Measurements from ENCODE around the gene LOXL3. TPM values are rescaled to one million over a fixed set of nuclear protein-coding genes. Genes with fewer than 3 reads are reported as not detected.

Gene LOXL3
- total RNA-seq, 1 experiment from 2014 or later, result 4.1 TPM

GRCh38 chr2:74512744-74513604, 40.8 kb downstream of the LOXL3 start:
- no peaks in the 10 kb centered on the region for H3K9me2 ChIP-seq (ENCODE audit: insufficient read depth)
- H2AFZ ChIP-seq (ENCODE audit: low read depth, low read length, poor library complexity, severe bottlenecking), result no peak overlapping the region
- peaks cover 6 to 9% of the 10 kb centered on the region in 2 experiments; a peak in 3 of 4 replicates for H3K4me1 ChIP-seq (ENCODE audit: control insufficient read depth in 1 of 2, insufficient read depth in 2 of 2, low read length in 2 of 2)
- H3K79me2 ChIP-seq (ENCODE audit: insufficient read depth, low read length), result no peaks in the 10 kb centered on the region
- no TSS peak for BruUV-seq (replicated peaks)
- H3K27ac ChIP-seq (ENCODE audit: low read depth, low read length), result no peak overlapping the region
- no peaks in the 10 kb centered on the region for H3K36me3 ChIP-seq (ENCODE audit: control insufficient read depth in 1 of 2, insufficient read depth in 2 of 2, low read length in 2 of 2)
- no peak overlapping the region for H3K4me3 ChIP-seq (replicated peaks in 1 of 2; ENCODE audit: low read depth in 1 of 2, low read length in 2 of 2)
- TF ChIP-seq EZH2 (IDR thresholded peaks at IDR 0.05) (no peak), ATF3 (IDR thresholded peaks at IDR 0.05) (no peak), SIN3A (IDR thresholded peaks at IDR 0.05; ENCODE audit: low read depth) (no peak), TCF7L2 (IDR thresholded peaks at IDR 0.05; ENCODE audit: borderline replicate concordance, extremely low read depth, insufficient read depth, insufficient read length) (no peak), ZBTB33 (IDR thresholded peaks at IDR 0.05; ENCODE audit: extremely low read depth, insufficient replicate concordance, low read length) (no peak), RAD21 (IDR thresholded peaks at IDR 0.05; ENCODE audit: low read depth) (no peak), SP1 (IDR thresholded peaks at IDR 0.05; ENCODE audit: low read depth) (no peak), ZNF274 (IDR thresholded peaks at IDR 0.05; ENCODE audit: low read depth, low read length) (no peak)
- no peak overlapping the region for H3K4me2 ChIP-seq (ENCODE audit: low read length)
- CTCF ChIA-PET, result no interaction called here
- no peak for DNase-seq (ENCODE audit: low read depth, low spot score)
- no peaks in the 10 kb centered on the region for H3K27me3 ChIP-seq (ENCODE audit: insufficient read depth, low read length)
- H3K9me3 ChIP-seq (ENCODE audit: control insufficient read depth in 1 of 2, insufficient read depth in 1 of 2, low read depth in 1 of 2, low read length in 2 of 2), result no peaks in the 10 kb centered on the region
- no peaks in the 10 kb centered on the region for H4K20me1 ChIP-seq (ENCODE audit: insufficient read depth)
- intact Hi-C loops (cut with micrococcal nuclease), result no loop called here
- POLR2A ChIA-PET, result no interaction called here
- RAD21 ChIA-PET (ENCODE audit: low non-redundant PET in 1 of 2, low total read pairs in 2 of 2, uncharacterized antibody in 2 of 2, unreplicated experiment in 2 of 2), result no interaction called here
- ATAC-seq, result no peak
- H3K9ac ChIP-seq (ENCODE audit: low read length), result no peak overlapping the region
